Fibroblast of peridontal ligament (primary cell): ENCODE results near the gene SMIM24.

Source experiments
- DNase-seq: peaks from one replicate; pipeline ENCODE4 v3.0.0-alpha.2; 2010; ENCODE audit errors: extremely low read depth

The SMIM24 gene

DNA sequence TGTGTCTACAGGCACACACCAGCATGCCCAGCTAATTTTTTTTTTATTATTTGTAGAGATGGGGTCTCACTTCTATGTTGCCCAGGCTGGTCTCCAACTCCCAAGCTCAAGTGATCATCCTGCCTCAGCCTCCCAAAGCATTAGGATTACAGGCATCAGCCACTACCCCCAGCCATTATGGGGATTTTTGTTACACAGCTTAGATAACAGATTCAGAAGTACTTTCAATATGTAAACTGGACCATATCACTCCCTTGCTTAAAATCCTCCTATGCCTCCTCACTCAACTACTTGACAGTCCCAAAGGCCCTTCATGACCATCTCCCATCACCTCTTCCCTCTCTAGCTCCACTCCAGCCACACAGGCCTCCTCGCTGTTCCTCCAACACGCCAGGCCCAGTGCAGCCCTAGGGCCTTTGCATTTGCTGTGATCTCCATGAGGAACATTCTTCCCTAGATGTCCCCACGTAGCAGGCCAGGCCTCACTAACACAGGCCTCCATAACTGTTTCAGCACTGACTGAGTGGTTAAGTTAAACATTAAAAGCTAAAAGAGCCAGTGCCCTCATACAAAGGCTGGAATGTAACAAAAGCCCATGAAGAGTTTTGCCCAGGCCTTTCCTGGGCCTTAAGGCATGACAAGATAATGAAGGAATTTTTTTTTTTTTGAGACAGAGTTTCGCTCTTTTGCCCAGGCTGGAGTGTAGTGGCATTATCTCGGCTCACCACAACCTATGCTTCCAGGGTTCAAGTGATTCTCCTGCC, 17.6 kb upstream of the SMIM24 start:
- no peak for DNase-seq

DNA sequence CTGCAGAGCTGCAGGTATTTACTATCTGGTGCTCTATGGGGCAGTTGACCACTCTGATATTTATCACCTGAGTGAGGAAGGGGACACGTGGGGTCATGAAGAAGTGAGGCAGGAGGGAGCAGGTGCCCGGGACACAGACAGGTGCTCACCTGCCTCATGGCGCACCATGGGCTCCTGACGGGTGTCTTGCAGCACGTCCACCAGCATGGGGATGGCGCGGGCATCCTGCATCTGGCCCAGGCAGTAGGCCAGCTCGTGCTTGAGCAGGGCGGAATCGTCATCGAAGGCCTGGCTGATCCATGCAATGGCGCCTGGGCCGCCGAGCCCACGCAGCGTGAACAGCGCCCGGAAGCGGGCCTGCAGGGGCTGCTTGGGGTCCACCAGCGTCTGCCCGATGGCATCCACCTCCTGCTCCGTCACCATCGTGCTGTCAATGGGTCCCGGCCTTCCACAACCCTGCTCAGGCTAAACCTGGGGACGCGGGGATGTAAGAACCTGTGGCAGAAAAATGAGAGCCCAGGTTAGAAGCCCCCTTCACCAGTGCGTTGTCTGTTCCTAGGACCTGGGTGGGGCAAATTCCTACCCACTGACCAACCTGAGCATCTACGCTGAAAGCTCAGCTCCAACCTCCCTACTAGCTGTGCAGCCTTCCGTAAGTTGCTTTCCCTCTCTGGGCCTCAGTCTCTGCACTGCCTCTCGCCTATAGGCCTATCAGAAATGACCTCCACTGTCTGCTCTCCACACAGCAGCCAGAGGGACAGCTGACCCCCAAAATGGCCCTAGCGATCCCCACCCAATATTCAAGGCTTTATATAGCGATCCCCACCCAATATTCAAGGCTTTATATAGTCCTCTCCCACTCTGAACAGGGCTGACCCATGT, 16.3 kb upstream of the SMIM24 start:
- DNase-seq: no peak

DNA sequence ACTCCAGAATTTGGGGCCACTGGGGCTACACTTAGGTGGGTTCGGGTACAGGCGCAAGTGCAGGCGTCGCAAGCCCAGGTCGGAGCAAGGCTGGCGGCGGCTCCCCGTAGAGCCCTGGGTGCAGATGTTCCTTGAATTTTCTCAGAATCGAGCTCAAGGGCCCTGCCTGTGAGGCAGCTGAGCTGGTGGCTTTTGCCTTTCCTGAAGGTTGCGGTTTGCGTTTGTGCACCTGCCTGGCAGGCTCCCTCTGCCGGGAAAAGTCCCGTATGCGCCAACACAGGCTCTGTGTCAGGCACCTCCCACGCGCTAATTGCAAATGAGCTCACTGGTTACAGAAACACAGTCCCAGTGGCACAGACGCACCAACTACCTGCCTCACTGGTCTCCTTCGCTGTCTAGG, 14.2 kb upstream of the SMIM24 start:
- DNase-seq: no peak

- no peak for DNase-seq
These were observed 13.7 kb upstream of the SMIM24 start for GRCh38 chr19:3494051-3494450.

GRCh38 chr19:3493651-3494050, 13.3 kb upstream of the SMIM24 start:
- no peak for DNase-seq

- DNase-seq: no peak
These were observed 12.6 kb upstream of the SMIM24 start for GRCh38 chr19:3492919-3493318.

- no peak for DNase-seq
These were observed 12.0 kb upstream of the SMIM24 start for GRCh38 chr19:3492131-3492839.

DNA sequence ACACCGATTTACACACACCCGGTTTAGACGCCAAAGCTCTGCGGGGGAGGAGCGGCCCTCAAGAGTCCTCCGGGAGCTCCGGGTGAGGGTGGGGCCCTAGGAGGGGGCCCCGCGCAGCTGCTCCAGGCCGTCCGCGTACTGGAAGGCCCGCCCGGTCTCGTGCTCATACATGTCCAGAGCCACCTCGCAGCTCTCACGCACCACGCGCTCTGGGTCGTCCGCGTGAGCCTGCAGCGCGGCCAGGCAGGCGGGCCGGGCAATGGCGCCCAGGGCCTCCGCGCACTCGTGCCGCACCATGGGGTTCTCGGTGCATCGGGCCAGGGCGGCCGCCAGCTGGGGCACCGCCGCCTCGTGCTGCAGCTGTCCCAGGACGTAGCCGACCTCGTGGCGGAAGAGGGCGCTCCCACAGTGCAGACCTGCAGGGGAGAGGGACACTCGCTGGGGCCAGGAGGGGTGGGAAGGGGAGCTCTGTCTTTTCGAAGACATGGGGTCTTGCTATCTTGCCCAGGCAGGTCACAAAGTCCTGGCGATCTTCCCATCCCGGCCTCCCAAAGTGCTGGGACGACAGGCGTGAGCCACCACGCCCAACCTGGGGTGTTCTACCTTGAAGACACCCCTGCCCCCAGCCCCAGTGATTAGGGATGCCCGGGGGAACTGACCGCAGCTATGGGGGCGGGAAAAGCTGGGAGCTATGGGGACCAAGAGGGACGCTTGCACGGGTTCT, 11.2 kb upstream of the SMIM24 start:
- DNase-seq: no peak

DNA sequence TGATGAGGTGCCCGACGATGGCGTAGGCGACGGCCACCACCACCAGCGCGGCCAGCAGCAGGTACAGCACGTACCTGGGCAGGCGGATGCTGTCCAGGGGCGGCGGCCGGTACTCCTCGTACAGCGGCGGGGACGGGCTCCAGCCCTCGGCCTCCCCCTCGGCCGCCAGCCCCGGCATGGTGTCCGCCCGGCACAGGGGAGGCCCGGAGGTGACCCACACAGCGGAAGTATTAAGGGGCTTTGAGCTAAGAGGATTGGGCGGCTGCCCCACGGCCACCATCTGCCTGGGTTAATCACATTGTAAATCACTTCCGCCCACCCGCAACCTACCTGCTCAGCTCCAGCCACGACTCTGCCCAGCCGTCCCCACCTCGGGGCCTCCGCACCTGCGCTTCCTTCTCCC, 2.9 kb upstream of the SMIM24 start, which contains the start of gene SMIM44:
TSS of gene SMIM44 (minus strand) at position 216 of the 403 bp plus-strand sequence. CDS start at position 178, 38 bp downstream.
- no peak for DNase-seq

DNA sequence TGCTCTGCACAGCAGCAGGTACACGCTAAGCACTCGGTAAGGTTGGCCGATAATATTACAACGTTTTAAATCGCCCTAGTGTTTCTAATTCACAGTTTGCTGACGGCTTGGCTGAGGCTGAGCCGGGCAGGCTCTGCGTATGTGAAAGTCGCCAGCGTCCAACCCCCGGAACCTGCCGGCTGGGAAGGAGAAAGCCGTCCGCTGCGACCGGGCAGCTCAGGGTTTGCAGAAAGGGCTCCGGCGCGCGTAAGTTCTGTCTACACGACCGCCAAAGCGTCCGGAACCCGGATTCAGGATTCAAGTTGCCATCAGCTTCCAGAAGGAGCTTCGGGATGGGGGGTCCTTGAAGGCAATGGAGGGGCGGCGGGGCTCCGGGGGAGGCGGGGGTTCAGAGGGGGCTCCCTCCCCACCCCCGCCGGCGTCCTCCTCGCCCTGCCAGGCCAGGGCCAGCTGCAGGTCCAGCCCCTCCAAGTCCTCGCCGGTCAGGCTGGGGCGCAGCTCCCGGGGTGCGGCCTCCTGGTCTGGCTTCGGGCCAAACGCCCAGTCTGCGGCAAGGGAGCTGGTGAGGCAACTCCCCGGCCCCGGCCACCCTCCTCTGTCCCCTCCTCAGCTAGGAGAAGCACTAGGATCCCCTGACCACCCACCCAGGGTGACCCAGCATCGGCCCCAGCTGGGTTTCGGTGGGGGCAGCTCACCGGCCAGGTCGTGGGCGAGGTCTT, 2.3 kb upstream of the SMIM24 start:
- DNase-seq: no peak

- no peak for DNase-seq
These were observed 1.1 kb upstream of the SMIM24 start for GRCh38 chr19:3481241-3482090.

DNA sequence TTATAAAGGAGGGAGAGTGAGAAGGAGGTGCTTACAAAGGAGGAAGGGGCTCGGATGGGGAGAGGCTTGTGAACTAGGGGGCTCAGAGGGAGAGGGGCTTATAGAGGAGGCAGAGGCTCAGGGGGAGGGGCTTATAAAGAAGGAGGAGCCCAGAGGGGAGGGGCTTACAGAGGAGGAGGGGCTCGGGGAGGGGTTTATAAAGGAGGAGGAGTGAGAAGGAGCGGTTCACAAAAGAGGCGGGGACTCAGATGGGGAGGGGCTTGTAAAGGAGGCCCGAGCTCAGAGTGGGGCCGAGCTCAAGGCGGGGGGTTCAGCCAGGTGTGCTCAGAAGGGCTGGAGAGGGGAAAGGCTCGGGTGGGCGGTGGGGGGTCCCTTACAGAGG, 500 bp downstream of the SMIM24 start:
- no peak for DNase-seq

DNA sequence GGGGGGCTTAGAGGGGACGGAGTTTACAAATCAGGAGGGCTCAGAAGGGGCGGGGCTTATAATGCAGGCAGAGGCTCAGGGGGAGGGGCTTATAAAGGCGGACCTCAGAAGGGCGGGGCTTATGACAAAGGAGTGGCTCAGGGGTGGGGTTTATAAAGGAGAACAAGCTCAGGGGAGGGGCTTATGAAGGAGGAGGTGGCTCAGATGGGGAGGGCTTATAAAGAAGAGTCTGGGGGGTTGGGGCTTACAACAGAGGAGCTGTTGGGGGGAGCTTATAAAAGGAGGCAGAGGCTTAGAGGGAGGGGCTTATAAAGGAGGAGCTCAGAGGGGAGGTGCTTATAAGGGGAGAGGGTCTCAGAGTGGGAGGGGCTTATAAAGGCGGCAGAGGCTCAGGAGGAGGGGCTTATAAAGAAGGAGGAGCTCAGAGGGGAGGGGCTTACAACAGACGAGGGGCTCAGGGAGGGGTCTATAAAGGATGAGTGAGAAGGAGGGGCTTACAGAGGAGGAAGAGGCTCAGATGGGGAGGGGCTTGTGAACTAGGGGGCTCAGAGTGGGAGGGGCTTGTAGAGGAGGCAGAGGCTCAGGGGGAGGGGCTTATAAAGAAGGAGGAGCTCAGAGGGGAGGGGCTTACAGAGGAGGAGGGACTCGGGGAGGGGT, 1.0 kb downstream of the SMIM24 start:
- DNase-seq: no peak

- no peak for DNase-seq
These were observed 1.7 kb downstream of the SMIM24 start for GRCh38 chr19:3478409-3479176.

- no peak for DNase-seq
These were observed 2.4 kb downstream of the SMIM24 start for GRCh38 chr19:3477951-3478350.

DNA sequence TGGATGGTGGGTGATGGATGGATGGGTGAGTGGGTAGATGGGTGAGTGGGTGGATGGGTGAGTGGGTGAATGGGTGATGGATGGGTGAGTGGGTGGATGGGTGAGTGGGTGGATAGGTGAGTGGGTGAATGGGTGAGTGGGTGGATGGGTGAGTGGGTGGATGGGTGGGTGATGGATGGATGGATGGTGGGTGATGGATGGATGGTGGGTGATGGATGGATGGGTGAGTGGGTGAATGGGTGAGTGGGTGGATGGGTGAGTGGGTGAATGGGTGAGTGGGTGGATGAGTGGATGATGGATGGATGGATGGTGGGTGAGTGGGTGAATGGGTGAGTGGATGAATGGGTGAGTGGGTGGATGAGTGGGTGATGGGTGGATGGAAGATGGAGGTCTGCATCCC, 2.8 kb downstream of the SMIM24 start:
- DNase-seq: no peak

GRCh38 chr19:3476830-3477229, 3.5 kb downstream of the SMIM24 start:
- no peak for DNase-seq

- DNase-seq: no peak
These were observed 4.9 kb downstream of the SMIM24 start for GRCh38 chr19:3475449-3475848.

DNA sequence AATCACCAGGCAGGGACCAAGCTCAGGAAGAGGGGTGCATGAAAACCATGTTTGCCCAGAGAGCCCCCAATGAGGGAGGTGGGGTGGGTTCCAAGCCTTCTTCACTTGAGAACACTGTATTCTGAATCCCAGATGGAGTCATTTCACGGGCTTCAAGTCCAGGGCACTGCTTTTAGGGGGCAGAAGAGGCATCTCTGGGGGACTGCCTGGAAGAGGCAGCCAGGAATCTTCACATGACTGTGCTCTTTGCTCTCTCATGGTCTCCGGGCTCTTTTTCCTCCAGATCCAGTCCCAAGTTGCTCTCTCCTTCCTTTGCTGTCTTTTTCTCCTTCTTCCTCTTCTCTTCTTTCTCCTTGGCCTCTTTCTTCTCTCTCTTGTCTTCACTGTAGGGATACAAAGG, 5.7 kb downstream of the SMIM24 start:
- DNase-seq: no peak
